GM18867 (cell line): Measurements from ENCODE around the gene ZNF571.

Experiments
- ATAC-seq: cut with Tn5 transposase; IDR thresholded peaks from one replicate; pipeline ENCODE4 v1.9.1; 2021; ENCODE audit warnings: mild to moderate bottlenecking, moderate library complexity; ENCODE audit not compliant: unreplicated experiment

The ZNF571 gene

DNA sequence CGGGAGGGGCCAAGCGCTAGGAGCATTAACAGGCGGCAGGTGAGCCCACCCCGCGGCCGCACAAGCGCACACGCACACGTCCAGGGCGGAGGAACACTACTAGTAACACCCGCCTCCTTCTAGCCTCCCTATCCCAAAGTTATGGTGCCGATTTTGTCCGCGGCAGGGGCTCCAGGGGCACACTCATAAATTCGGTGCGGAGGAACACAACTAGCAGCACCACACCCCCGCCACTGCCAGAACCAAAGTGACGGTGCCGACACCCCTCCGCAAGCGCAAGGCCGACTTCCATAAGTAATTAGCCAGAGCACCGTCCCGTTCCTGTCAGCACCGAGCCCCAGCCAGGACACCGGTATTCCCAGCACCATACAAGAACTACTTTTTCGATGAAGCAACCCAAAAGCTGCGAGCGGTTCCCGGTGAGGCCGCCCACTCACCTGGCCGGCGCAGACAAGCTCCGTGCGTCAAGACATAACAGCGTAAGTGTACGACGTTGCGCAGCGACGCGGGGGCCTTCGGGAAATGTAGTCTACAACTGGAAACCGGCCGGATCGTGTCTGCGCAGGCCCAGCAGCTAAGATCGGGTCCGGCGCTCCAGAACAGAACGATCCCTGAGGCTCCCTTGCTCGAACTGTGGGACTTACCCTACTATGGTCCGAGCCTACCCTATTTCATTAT, at the start of gene ZNF571, which contains the start of gene ZNF540:
ZNF571 (minus strand) TSS at position 489 of the 678 bp plus-strand sequence. CDS start 8,116 bp downstream, outside the sequence.
ZNF540 (plus strand) TSS at position 573 of the 678 bp plus-strand sequence. CDS start 3,572 bp downstream, outside the sequence.
- ATAC-seq: peak; percentile 99

DNA sequence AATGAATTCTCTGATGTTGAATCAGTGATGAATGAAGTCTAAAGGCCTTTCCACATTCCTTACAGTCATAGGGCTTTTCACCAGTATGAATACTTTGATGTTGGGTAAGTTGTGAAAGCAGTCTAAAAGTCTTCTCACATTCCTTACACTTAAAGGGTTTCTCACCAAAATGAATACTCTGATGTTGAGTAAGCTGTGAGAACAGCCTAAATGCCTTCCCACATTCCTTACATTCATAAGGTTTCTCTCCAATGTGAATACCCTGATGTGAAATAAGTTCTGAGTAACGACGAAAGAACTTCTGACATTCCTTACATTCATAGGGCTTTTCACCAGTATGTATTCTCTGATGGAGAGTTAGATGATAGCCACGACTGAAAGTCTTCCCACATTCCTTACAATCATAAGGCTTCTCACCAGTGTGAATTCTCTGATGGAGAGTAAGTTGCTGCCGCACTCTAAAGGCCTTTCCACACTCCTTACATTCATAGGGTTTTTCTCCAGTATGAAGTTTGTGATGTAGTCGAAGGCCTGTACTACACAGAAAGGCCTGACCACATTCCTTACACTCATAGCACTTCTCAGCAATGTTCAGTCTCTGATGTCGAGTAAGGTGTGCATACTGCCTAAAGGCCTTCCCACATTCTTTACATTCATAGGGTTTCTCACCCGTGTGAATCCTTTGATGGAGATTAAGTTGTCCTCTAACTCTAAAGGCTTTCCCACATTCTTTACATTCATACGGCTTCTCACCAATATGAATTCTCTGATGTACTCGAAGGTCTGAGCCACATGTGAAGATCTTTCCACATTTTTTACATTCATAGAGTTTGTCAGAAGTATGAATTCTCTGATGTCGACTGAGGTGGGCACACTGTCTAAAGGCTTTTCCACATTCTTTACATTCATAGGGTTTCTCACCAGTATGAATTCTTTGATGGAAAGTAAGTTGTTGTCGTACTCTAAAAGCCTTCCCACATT, 40.8 kb upstream of the ZNF571 start:
- no peak for ATAC-seq

DNA sequence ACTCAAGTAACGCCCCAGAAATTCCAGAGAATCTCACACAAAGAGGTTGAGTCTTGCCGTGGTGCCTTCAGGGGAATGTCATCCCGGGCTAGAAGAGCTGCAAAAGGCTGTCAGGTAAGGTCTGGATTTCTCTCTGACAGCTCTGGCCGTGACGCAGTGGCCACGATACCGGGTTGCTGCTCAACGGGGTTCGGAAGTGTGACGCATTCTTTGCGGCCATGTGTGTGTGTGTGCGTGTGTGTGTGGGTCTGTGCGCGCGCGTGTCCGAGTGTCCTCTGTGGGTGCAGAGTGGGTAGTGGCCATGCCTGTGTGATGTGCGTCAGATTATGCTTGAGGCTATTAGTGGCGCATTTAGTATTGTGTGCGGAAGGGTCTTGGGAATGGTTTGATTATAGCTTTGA, 390 bp upstream of the ZNF571 start:
- peak; percentile 29 for ATAC-seq

DNA sequence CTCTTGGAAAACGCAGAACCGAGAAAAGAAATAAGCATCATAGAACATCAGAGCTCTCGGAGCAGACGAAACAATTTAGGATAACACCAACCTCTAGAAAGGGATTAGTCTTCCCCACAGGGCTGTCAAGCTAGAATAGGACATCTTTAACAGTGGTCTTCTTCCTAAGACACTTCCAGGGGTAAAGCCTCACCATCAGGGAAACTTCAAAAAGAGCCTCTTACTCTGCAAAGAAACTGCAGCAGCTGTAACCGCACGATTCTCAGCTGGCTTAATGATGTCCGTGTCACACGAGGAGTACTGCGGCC, 642 bp downstream of the ZNF571 start:
- no peak for ATAC-seq

GRCh38 chr19:37583340-37583739, 11.3 kb downstream of the ZNF571 start:
- no peak for ATAC-seq

- ATAC-seq: no peak
These were observed 22.4 kb downstream of the ZNF571 start for GRCh38 chr19:37572203-37572602.

DNA sequence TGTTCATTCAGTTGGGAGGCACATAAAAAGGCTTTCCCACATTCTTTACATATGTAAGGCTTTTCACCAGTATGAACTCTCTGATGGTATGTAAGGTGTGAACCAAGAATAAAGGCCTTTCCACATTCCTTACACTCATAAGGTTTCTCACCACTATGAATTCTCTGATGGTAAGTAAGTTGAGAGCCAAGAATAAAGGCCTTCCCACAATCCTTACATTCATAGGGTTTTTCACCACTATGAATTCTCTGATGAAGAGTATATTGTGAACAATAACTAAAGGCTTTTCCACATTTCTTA, 29.3 kb downstream of the ZNF571 start:
- no peak for ATAC-seq

GRCh38 chr19:37564624-37565369, 29.8 kb downstream of the ZNF571 start:
- no peak for ATAC-seq

DNA sequence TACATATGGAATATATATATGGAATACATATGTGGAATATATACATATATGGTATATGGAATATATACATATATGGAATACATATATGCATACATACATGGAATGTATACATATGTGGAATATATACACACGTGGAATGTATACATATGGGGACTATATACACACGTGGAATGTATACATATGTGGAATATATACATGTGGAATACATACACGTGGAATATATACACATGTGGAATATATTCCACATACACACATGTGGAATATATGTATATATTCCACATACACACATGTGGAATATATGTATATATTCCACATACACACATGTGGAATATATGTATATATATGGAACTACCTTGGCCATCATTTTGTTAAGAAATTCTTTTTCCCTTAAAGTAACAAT, 31.1 kb downstream of the ZNF571 start:
- no peak for ATAC-seq

GRCh38 chr19:37551129-37551993, 43.2 kb downstream of the ZNF571 start:
- peak; percentile 61 for ATAC-seq

GRCh38 chr19:37537391-37537947, 57.1 kb downstream of the ZNF571 start:
- no peak for ATAC-seq

- ATAC-seq: no peak
These were observed 74.7 kb downstream of the ZNF571 start for GRCh38 chr19:37519890-37520289.
